ENCODE measurements around the gene ELANE.
"Not testable (repeated sequence)": the region's sequence is repeated elsewhere in the genome, so short reads cannot be mapped to it uniquely, and the experiment has no call there.

DNA sequence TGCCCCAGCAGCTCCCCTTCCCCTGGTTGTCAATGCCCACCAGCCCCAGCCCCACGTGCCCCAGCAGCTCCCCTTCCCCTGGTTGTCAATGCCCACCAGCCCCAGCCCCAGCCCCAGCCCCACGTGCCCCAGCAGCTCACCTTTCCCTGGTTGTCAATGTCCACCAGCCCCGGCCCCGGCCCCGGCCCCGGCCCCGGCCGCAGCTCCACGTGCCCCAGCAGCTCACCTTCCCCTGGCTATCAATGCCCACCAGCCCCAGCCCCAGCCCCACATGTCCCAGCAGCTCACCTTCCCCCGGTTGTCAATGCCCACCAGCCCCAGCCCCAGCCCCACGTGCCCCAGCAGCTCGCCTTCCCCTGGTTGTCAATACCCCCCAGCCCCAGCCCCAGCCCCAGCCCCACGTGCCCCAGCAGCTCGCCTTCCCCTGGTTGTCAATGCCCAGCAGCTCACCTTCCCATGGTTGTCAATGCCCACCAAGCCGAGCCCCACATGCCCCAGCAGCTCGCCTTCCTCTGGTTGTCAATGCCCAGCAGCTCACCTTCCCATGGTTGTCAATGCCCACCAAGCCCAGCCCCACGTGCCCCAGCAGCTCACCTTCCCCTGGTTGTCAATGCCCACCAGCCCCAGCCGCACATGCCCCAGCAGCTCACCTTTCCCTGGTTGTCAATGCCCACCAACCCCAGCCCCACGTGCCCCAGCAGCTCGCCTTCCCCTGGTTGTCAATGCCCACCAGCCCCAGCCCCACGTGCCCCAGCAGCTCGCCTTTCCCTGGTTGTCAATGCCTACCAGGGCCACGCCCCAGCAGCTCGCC is 26.9 kb downstream of the ELANE start:
- TF ChIP-seq, protein P1, sequence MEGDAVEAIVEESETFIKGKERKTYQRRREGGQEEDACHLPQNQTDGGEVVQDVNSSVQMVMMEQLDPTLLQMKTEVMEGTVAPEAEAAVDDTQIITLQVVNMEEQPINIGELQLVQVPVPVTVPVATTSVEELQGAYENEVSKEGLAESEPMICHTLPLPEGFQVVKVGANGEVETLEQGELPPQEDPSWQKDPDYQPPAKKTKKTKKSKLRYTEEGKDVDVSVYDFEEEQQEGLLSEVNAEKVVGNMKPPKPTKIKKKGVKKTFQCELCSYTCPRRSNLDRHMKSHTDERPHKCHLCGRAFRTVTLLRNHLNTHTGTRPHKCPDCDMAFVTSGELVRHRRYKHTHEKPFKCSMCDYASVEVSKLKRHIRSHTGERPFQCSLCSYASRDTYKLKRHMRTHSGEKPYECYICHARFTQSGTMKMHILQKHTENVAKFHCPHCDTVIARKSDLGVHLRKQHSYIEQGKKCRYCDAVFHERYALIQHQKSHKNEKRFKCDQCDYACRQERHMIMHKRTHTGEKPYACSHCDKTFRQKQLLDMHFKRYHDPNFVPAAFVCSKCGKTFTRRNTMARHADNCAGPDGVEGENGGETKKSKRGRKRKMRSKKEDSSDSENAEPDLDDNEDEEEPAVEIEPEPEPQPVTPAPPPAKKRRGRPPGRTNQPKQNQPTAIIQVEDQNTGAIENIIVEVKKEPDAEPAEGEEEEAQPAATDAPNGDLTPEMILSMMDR (conservative IDR thresholded peaks at IDR 0.05 in 1 of 2, IDR thresholded peaks at IDR 0.05 in 1 of 2; ENCODE audit: extremely low read depth in 1 of 2, insufficient read depth in 1 of 2, low read depth in 1 of 2, low read length in 2 of 2) = not testable (repeated sequence)
- not testable (repeated sequence) for TF ChIP-seq EZH2 (IDR thresholded peaks at IDR 0.05; ENCODE audit: borderline replicate concordance, low read length)
